Measurements from ENCODE around the gene TAS2R3.

DNA sequence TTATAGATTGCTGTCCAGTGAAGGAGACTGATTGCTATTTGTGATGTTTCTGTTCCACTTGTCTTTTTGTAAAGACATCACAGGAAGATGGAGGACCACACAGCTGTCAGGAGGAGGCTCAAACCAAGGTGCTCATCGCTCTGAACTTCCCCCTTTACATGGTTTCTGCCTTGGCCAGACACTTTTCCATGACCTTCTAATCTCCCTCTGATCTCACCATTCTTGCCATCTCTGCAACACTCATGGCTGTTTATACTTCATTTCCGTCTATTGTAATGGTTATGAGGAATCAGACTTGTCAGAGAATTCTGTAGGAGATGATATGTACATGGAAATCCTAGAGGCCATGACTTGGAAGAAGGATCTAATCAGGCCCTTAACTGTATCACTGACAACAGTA is 24.4 kb downstream of the TAS2R3 start:
- no peak for TF ChIP-seq CTCF (IDR thresholded peaks at IDR 0.05 in 8 of 11, conservative IDR thresholded peaks at IDR 0.05 in 3 of 11)
- TF ChIP-seq POLR2AphosphoS5 (IDR thresholded peaks at IDR 0.05), result no peak

Measured in spleen (tissue), 7 donors.